Osteoblast (primary cell): Measurements from ENCODE around the gene MKNK1. TPM values are rescaled to one million over a fixed set of nuclear protein-coding genes. Genes with fewer than 3 reads are reported as not detected.

ENCODE experiments used
- DNase-seq: peaks from one replicate; pipeline ENCODE4 v3.0.0; 2011; ENCODE audit warnings: low spot score, mixed read lengths; ENCODE audit not compliant: insufficient read length; ENCODE audit errors: missing footprints
- H2AFZ ChIP-seq: 2 replicates; pipeline ENCODE4 v1.6.0; 2011; ENCODE audit warnings: mild to moderate bottlenecking, low read length
- H3K27ac ChIP-seq: 2 replicates; pipeline ENCODE4 v1.5.1; 2011; ENCODE audit warnings: mild to moderate bottlenecking, low read depth, low read length, moderate library complexity
- H3K27me3 ChIP-seq: 2 replicates; pipeline ENCODE4 v1.6.0; 2012; ENCODE audit warnings: mild to moderate bottlenecking, control low read depth, inconsistent platforms, low read length, moderate library complexity; ENCODE audit not compliant: insufficient read depth
- H3K36me3 ChIP-seq: 2 replicates; pipeline ENCODE4 v1.5.1; 2011; ENCODE audit warnings: mild to moderate bottlenecking, low read length, control low read depth, moderate library complexity; ENCODE audit not compliant: insufficient read depth
- H3K4me1 ChIP-seq: 2 replicates; pipeline ENCODE4 v1.5.1; 2011; ENCODE audit warnings: mild to moderate bottlenecking, low read length, control low read depth, moderate library complexity; ENCODE audit not compliant: insufficient read depth
- H3K4me2 ChIP-seq: 2 replicates; pipeline ENCODE4 v1.6.0; 2011; ENCODE audit warnings: mild to moderate bottlenecking, low read length; ENCODE audit not compliant: insufficient read depth
- H3K4me3 ChIP-seq: fragments of 200-600 bp; sonication (generic); 3 replicates; pipeline ENCODE4 v1.5.1; 2012; ENCODE audit warnings: mild to moderate bottlenecking, low read length, inconsistent platforms; ENCODE audit not compliant: insufficient read depth
- H3K79me2 ChIP-seq: 2 replicates; pipeline ENCODE4 v1.6.0; 2012; ENCODE audit warnings: mild to moderate bottlenecking, low read length, control low read depth, inconsistent platforms; ENCODE audit not compliant: insufficient read depth
- H3K9me3 ChIP-seq: 2 replicates; pipeline ENCODE4 v1.5.1; 2011; ENCODE audit warnings: low read depth, low read length, control low read depth
- H4K20me1 ChIP-seq: 2 replicates; pipeline ENCODE4 v1.6.0; 2012; ENCODE audit warnings: mild to moderate bottlenecking, low read length, control low read depth; ENCODE audit not compliant: insufficient read depth
- total RNA-seq: library from RNA; depleted of rRNA; stranded (reverse); fragments of >200 nt; gene quantifications from 2 replicates; pipeline ENCODE4 v1.2.3, GENCODE V29; 2012
- TF ChIP-seq, protein P1 (sequence below): IDR thresholded peaks from 2 replicates; pipeline ENCODE4 v1.5.1; 2011; ENCODE audit warnings: mild to moderate bottlenecking, low read depth, low read length, moderate library complexity; ENCODE audit errors: extremely low read depth

Gene MKNK1
- total RNA-seq, 1 donor = 31.8 TPM

DNA sequence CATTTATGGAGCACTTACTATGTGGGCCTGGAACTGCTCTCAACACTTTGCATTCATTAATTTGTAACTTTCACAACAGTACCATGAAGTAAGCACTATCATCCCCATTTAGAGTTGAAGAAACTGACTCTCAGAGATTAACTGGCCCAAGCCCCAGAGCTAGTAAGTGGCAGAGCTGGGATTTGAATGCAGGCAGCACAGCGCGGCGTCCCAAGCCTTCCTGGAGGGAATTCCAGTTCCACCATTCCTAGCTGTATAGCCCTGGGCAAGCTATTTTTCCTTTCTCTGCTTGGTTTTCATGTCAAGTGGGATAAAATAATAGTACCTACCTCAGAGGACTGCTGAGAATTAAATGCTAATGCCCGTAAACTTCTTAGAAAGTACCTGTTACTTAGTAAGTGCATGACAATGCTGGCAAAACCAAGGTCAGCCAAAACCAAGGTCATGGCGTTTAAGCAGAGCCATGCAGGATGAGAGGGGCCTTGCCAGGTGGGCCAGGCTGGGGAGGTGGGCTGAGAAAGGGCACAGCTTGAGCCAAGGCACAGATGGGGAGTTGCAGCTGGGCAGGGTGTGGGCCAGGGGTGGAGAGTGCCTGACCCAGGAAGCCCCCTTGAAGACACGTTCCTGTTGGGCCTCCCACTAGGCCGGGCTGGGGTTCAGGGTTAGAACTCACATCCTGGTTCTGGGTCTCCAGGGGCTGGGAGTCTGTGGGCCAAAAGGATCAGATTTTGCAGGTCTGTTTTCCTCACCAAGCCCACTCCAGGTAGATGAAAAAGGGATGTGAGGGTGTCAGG, 48.0 kb downstream of the MKNK1 start:
- H4K20me1 ChIP-seq = no peaks in the 10 kb centered on the region
- H2AFZ ChIP-seq = no peak overlapping the region
- TF ChIP-seq, protein P1, sequence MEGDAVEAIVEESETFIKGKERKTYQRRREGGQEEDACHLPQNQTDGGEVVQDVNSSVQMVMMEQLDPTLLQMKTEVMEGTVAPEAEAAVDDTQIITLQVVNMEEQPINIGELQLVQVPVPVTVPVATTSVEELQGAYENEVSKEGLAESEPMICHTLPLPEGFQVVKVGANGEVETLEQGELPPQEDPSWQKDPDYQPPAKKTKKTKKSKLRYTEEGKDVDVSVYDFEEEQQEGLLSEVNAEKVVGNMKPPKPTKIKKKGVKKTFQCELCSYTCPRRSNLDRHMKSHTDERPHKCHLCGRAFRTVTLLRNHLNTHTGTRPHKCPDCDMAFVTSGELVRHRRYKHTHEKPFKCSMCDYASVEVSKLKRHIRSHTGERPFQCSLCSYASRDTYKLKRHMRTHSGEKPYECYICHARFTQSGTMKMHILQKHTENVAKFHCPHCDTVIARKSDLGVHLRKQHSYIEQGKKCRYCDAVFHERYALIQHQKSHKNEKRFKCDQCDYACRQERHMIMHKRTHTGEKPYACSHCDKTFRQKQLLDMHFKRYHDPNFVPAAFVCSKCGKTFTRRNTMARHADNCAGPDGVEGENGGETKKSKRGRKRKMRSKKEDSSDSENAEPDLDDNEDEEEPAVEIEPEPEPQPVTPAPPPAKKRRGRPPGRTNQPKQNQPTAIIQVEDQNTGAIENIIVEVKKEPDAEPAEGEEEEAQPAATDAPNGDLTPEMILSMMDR = no peak
- no peaks in the 10 kb centered on the region for H3K79me2 ChIP-seq
- no peak overlapping the region for H3K27ac ChIP-seq
- peaks cover 8% of the 10 kb centered on the region for H3K27me3 ChIP-seq
- H3K4me3 ChIP-seq = no peak overlapping the region
- DNase-seq = no peak
- no peaks in the 10 kb centered on the region for H3K36me3 ChIP-seq
- no peaks in the 10 kb centered on the region for H3K4me1 ChIP-seq
- no peak overlapping the region for H3K4me2 ChIP-seq
- no peaks in the 10 kb centered on the region for H3K9me3 ChIP-seq

DNA sequence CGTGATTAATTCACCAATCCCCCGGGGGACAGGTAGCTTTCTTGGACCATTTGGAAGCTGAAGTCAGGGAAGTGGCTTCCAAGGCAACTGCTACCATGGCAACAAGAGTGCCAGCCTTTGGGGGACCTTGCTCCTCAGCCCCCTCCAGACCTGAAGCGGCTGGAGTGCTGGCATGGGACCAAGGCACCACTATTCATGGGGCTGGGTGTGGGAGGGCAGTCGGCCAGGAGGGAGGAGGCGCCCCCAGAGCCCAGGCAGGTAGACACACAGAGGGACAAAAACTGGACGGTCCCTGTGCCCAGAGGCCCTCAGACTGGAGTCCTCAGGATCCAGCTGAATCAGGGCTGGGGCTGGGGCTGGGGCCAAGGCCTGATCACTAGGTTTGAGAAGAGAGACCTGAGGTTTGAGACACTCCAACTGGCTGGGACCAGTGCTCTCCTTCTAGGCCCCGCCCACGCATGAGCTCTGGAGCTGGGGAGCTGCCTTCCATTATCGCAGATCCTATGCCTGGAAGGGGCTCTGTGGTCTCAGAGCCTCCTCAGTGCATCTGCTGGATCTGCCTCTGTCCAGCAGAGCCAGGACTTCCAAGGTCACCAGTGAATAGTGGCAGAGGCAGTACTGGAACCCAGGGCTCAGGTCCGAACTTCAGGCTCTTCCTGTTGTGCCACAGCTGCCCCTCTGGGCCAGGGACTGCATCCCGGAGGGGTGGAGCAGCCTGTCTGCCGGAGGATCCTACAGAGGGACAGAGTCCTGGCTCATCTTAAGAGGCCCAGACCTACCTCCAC, 49.3 kb downstream of the MKNK1 start:
- TF ChIP-seq, protein P1 = no peak
- no peak overlapping the region for H3K4me2 ChIP-seq
- no peak for DNase-seq
- H4K20me1 ChIP-seq = no peaks in the 10 kb centered on the region
- H2AFZ ChIP-seq = no peak overlapping the region
- peaks cover 11% of the 10 kb centered on the region for H3K27me3 ChIP-seq
- no peaks in the 10 kb centered on the region for H3K9me3 ChIP-seq
- no peaks in the 10 kb centered on the region for H3K4me1 ChIP-seq
- H3K36me3 ChIP-seq = no peaks in the 10 kb centered on the region
- H3K4me3 ChIP-seq = no peak overlapping the region
- H3K27ac ChIP-seq = no peak overlapping the region
- H3K79me2 ChIP-seq = no peaks in the 10 kb centered on the region

DNA sequence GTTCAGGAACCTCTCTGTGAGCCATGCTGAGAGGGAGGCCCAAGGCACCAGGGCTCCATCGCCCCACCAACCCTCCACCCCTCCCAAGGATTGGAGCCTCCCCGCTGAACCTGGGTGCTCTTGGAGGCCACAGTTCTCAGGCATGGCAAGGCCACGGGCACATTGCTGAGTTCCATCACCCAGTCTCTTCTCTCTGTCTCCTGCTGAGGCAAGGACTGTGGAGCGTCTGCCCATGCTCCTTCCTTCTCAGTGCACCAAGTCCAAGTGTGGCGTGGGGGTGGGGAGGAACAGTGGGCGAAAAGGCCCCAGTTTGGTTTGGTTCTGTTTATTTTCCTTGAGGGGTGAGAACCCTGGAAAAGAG, 49.9 kb downstream of the MKNK1 start:
- Histone ChIP-seq H3K79me2 (no peaks in the 10 kb centered on the region), H3K27ac (no peak overlapping the region), H3K4me3 (no peak overlapping the region), H3K4me2 (no peak overlapping the region), H3K36me3 (no peaks in the 10 kb centered on the region), H4K20me1 (no peaks in the 10 kb centered on the region), H2AFZ (no peak overlapping the region), H3K27me3 (peaks cover 11% of the 10 kb centered on the region), H3K9me3 (no peaks in the 10 kb centered on the region), H3K4me1 (no peaks in the 10 kb centered on the region)
- no peak for DNase-seq
- TF ChIP-seq, protein P1 = no peak

DNA sequence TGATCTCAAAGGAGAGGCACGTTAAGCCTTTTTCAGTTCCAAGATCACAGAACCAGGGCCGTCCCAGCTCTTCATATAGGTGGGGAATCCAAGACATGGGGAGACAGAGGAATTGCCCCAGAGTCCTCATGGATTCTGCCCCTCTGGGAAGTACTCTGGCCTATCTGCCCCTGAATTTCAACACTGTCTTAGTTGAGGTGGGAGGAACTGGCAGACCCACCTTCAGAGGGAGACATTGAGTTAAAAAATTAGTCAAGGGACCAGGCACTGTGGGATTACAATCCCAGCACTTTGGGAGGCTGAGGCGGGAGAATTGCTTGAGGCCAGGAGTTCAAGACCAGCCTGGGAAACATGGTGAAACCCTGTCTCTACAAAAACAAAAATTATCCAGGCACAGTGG, 50.6 kb downstream of the MKNK1 start:
- no peak for DNase-seq
- no peak overlapping the region for H3K27ac ChIP-seq
- TF ChIP-seq, protein P1 = no peak

More for the DNA sequence above, 50.6 kb downstream of the MKNK1 start:
- no peaks in the 10 kb centered on the region for H3K79me2 ChIP-seq
- no peak overlapping the region for H3K4me2 ChIP-seq
- H3K36me3 ChIP-seq = no peaks in the 10 kb centered on the region
- H3K4me3 ChIP-seq = no peak overlapping the region
- no peaks in the 10 kb centered on the region for H4K20me1 ChIP-seq
- H3K4me1 ChIP-seq = no peaks in the 10 kb centered on the region
- no peaks in the 10 kb centered on the region for H3K9me3 ChIP-seq
- no peak overlapping the region for H2AFZ ChIP-seq
- peaks cover 11% of the 10 kb centered on the region for H3K27me3 ChIP-seq
